HCT116 (cell line): ENCODE data around the gene EPHA4. TPM values are rescaled to one million over a fixed set of nuclear protein-coding genes. Genes with fewer than 3 reads are reported as not detected.

Experiments used
- ATAC-seq: fragments of 200-7000 bp; cut with Tn5 transposase; 2 replicates; pipeline ENCODE4 v1.9.1; 2020; ENCODE audit warnings: mild to moderate bottlenecking, moderate library complexity
- BruUV-seq: library from RNA; stranded (reverse); fragments of 400-500 nt; replicated peaks from 2 replicates; lab custom pipeline; 2021; lab: Mats Ljungman, UMichigan
- CTCF ChIA-PET: fragments of 300-600 bp; sonication (Branson Sonifier 250); formaldehyde crosslinking; loops from one replicate; lab custom pipeline; 2021; ENCODE audit warnings: antibody characterized with exemption; lab: Charles Lee
- POLR2A ChIA-PET: fragments of 300-600, 350-600 bp; sonication (Branson Sonifier 250); formaldehyde crosslinking; loops from one replicate; lab custom pipeline; 2021; ENCODE audit warnings: antibody characterized with exemption; lab: Charles Lee
- RAD21 ChIA-PET, 2 experiments: fragments of 300-600 bp; sonication (Branson Sonifier 250); formaldehyde crosslinking; loops; one replicate each; lab custom pipeline; 2023; ENCODE audit warnings: low total read pairs in 2 of 2; ENCODE audit not compliant: uncharacterized antibody in 2 of 2, unreplicated experiment in 2 of 2, low non-redundant PET in 1 of 2; lab: Charles Lee
- DNase-seq: peaks from one replicate; pipeline ENCODE4 v3.0.0-alpha.2; 2010; ENCODE audit warnings: low read depth, low spot score
- H2AFZ ChIP-seq: fragments of 200-600 bp; shearing (Covaris generic), sonication (generic); 2 replicates; pipeline ENCODE4 v1.6.1; 2017; ENCODE audit warnings: low read depth, mixed run types, mixed read lengths, antibody characterized with exemption, low read length; ENCODE audit not compliant: poor library complexity, severe bottlenecking
- H3K27ac ChIP-seq: 2 replicates; pipeline ENCODE4 v1.5.1; 2012; ENCODE audit warnings: low read depth, low read length
- H3K27me3 ChIP-seq: fragments of 200-600 bp; sonication (generic); 2 replicates; pipeline ENCODE4 v1.6.1; 2016; ENCODE audit warnings: mixed run types, low read length, mixed read lengths; ENCODE audit not compliant: insufficient read depth
- H3K36me3 ChIP-seq, 2 experiments: fragments of 200-500 bp in 1 of 2; fragments of 200-600 bp in 1 of 2; sonication (Bioruptor generic) in 1 of 2; sonication (generic) in 1 of 2; 2 replicates each; pipeline versions ENCODE4 v1.5.1 to v1.6.1; 2014 to 2016; ENCODE audit warnings: low read length in 2 of 2, inconsistent platforms in 1 of 2, mixed read lengths in 1 of 2, mixed run types in 1 of 2; ENCODE audit not compliant: insufficient read depth in 2 of 2, control insufficient read depth in 1 of 2
- H3K4me1 ChIP-seq, 2 experiments: fragments of 200-600 bp in 1 of 2; sonication (generic) in 1 of 2; 2 replicates each; pipeline versions ENCODE4 v1.5.1 to v1.6.1; 2012 to 2017; ENCODE audit warnings: low read length in 2 of 2, inconsistent platforms in 1 of 2, mild to moderate bottlenecking in 1 of 2, mixed read lengths in 1 of 2, mixed run types in 1 of 2, moderate library complexity in 1 of 2; ENCODE audit not compliant: insufficient read depth in 2 of 2, control insufficient read depth in 1 of 2
- H3K4me2 ChIP-seq: fragments of 200-600 bp; sonication (generic); 2 replicates; pipeline ENCODE4 v1.6.1; 2017; ENCODE audit warnings: mixed run types, low read length, mixed read lengths
- H3K4me3 ChIP-seq, 2 experiments: fragments of 200-600 bp in 1 of 2; sonication (generic) in 1 of 2; replicated peaks in 1 of 2; 2 replicates each; pipeline ENCODE4 v1.5.1; 2011 to 2016; ENCODE audit warnings: low read length in 2 of 2, control low read depth in 1 of 2, low read depth in 1 of 2, mild to moderate bottlenecking in 1 of 2, mixed read lengths in 1 of 2, mixed run types in 1 of 2
- H3K79me2 ChIP-seq: fragments of 200-600 bp; sonication (generic); 2 replicates; pipeline ENCODE4 v1.6.1; 2017; ENCODE audit warnings: mild to moderate bottlenecking, mixed run types, low read length, moderate library complexity, mixed read lengths; ENCODE audit not compliant: insufficient read depth
- H3K9ac ChIP-seq: fragments of 200-600 bp; sonication (generic); 2 replicates; pipeline ENCODE4 v1.6.1; 2016; ENCODE audit warnings: low read length, mixed read lengths
- H3K9me2 ChIP-seq: fragments of 200-600 bp; sonication (generic), shearing (Covaris generic); 2 replicates; pipeline ENCODE4 v1.6.1; 2017; ENCODE audit warnings: mixed run types, mild to moderate bottlenecking, moderate library complexity; ENCODE audit not compliant: insufficient read depth
- H3K9me3 ChIP-seq, 2 experiments: fragments of 200-500 bp in 1 of 2; fragments of 200-600 bp in 1 of 2; sonication (Bioruptor generic) in 1 of 2; sonication (generic) in 1 of 2; 2 replicates each; pipeline ENCODE4 v1.6.1; 2014 to 2017; ENCODE audit warnings: low read length in 2 of 2, mixed read lengths in 2 of 2, inconsistent platforms in 1 of 2, low read depth in 1 of 2, mild to moderate bottlenecking in 1 of 2, mixed run types in 1 of 2, moderate library complexity in 1 of 2; ENCODE audit not compliant: control insufficient read depth in 1 of 2, insufficient read depth in 1 of 2
- H4K20me1 ChIP-seq: fragments of 200-600 bp; sonication (generic), shearing (Covaris generic); 2 replicates; pipeline ENCODE4 v1.6.1; 2017; ENCODE audit warnings: mixed run types, mild to moderate bottlenecking, moderate library complexity; ENCODE audit not compliant: insufficient read depth
- ATF3 ChIP-seq: IDR thresholded peaks from 2 replicates; pipeline ENCODE4 v1.6.1; 2012
- CTCF ChIP-seq, 3 experiments: fragments of 200-600 bp in 1 of 3; sonication (generic) in 1 of 3; IDR thresholded peaks in 2 of 3; conservative IDR thresholded peaks in 1 of 3; 2 replicates each; pipeline ENCODE4 v1.5.1; 2012 to 2017; ENCODE audit warnings: low read depth in 2 of 3, low read length in 2 of 3, antibody characterized with exemption in 1 of 3, borderline replicate concordance in 1 of 3, control low read depth in 1 of 3, mild to moderate bottlenecking in 1 of 3, mixed read lengths in 1 of 3, mixed run types in 1 of 3, moderate library complexity in 1 of 3; ENCODE audit not compliant: insufficient read depth in 1 of 3
- EGR1 ChIP-seq: IDR thresholded peaks from 2 replicates; pipeline ENCODE4 v1.6.1; 2012; ENCODE audit warnings: low read depth
- FOSL1 ChIP-seq: IDR thresholded peaks from 2 replicates; pipeline ENCODE4 v1.6.1; 2012; ENCODE audit warnings: low read depth
- POLR2AphosphoS5 ChIP-seq: IDR thresholded peaks from 2 replicates; pipeline ENCODE4 v1.6.1; 2011; ENCODE audit warnings: mild to moderate bottlenecking, low read depth, low read length, moderate library complexity
- ZNF274 ChIP-seq: fragments of 200-500 bp; sonication (Bioruptor generic); IDR thresholded peaks from 2 replicates; pipeline ENCODE4 v1.6.1; 2014; ENCODE audit warnings: mild to moderate bottlenecking, low read depth, low read length, inconsistent platforms
- intact Hi-C: fragments of 100-400 bp; cut with micrococcal nuclease; formaldehyde crosslinking; loops from 2 replicates; pipeline ENCODE4 v1.10.0; 2022
- total RNA-seq: library from RNA; stranded (reverse); gene quantifications from one replicate; pipeline ENCODE4 v1.2.1, GENCODE V29; 2021; ENCODE audit not compliant: unreplicated experiment

EPHA4 gene
- total RNA-seq, 1 experiment from 2014 or later, result 3.5 TPM

- ChIA-PET POLR2A (no interaction called here), CTCF (no interaction called here), RAD21 (no interaction called here)
- Histone ChIP-seq H2AFZ (no peak overlapping the region), H3K27ac (no peak overlapping the region), H3K4me1 (no peaks in the 10 kb centered on the region), H3K9me3 (no peaks in the 10 kb centered on the region), H4K20me1 (no peaks in the 10 kb centered on the region), H3K4me2 (no peak overlapping the region), H3K4me3 (no peak overlapping the region), H3K9ac (no peak overlapping the region), H3K79me2 (no peaks in the 10 kb centered on the region), H3K9me2 (no peaks in the 10 kb centered on the region), H3K36me3 (no peaks in the 10 kb centered on the region), H3K27me3 (no peaks in the 10 kb centered on the region)
- TF ChIP-seq ZNF274 (no peak), ATF3 (no peak), EGR1 (no peak), POLR2AphosphoS5 (no peak), CTCF (IDR thresholded peaks at IDR 0.05 in 2 of 3, conservative IDR thresholded peaks at IDR 0.05 in 1 of 3; ENCODE audit: borderline replicate concordance in 1 of 3, insufficient read depth in 1 of 3, low read depth in 2 of 3, low read length in 2 of 3) (no peak), FOSL1 (no peak)
- BruUV-seq, result no TSS peak
- intact Hi-C loops, result no loop called here
- ATAC-seq (no peak), DNase-seq (no peak)
Measured at GRCh38 chr2:221380686-221381085, 191.4 kb downstream of the EPHA4 start.

GRCh38 chr2:221380062-221380461 lies 192.0 kb downstream of the EPHA4 start:
- no peak overlapping the region for H2AFZ ChIP-seq
- DNase-seq, result no peak
- no peaks in the 10 kb centered on the region for H3K4me1 ChIP-seq
- H4K20me1 ChIP-seq, result no peaks in the 10 kb centered on the region
- H3K79me2 ChIP-seq, result no peaks in the 10 kb centered on the region
- intact Hi-C loops, result no loop called here
- no peak for TF ChIP-seq FOSL1
- no TSS peak for BruUV-seq
- POLR2A ChIA-PET, result no interaction called here
- H3K9me3 ChIP-seq, result no peaks in the 10 kb centered on the region
- no peaks in the 10 kb centered on the region for H3K9me2 ChIP-seq
- no peak overlapping the region for H3K4me2 ChIP-seq
- H3K9ac ChIP-seq, result no peak overlapping the region
- no peak overlapping the region for H3K4me3 ChIP-seq
- no peaks in the 10 kb centered on the region for H3K36me3 ChIP-seq
- no peak for ATAC-seq
- H3K27ac ChIP-seq, result no peak overlapping the region
- RAD21 ChIA-PET, result no interaction called here
- no peaks in the 10 kb centered on the region for H3K27me3 ChIP-seq
- CTCF ChIA-PET, result no interaction called here
